ENCODE measurements around the gene LRRC7. TPM values are rescaled to one million over a fixed set of nuclear protein-coding genes. Genes with fewer than 3 reads are reported as not detected.

The LRRC7 gene
- polyA plus RNA-seq, 10 donors, result 9.3 to 32.3 (median 16.7) TPM

GRCh38 chr1:70168283-70168682, 600.6 kb downstream of the LRRC7 start:
- no peak for DNase-seq

GRCh38 chr1:70169018-70169839, 601.5 kb downstream of the LRRC7 start:
- DNase-seq, result no peak

- no peak for DNase-seq
These were observed 603.8 kb downstream of the LRRC7 start for GRCh38 chr1:70171512-70171911.
